Glomerular visceral epithelial cell (primary cell): ENCODE data around the gene SLC26A8.
"Not testable (repeated sequence)": the region's sequence is repeated elsewhere in the genome, so short reads cannot be mapped to it uniquely, and the experiment has no call there.

Experiments used
- DNase-seq: peaks from one replicate; pipeline ENCODE4 v3.0.0-alpha.2; 2016; ENCODE audit errors: extremely low spot score

Gene SLC26A8

DNA sequence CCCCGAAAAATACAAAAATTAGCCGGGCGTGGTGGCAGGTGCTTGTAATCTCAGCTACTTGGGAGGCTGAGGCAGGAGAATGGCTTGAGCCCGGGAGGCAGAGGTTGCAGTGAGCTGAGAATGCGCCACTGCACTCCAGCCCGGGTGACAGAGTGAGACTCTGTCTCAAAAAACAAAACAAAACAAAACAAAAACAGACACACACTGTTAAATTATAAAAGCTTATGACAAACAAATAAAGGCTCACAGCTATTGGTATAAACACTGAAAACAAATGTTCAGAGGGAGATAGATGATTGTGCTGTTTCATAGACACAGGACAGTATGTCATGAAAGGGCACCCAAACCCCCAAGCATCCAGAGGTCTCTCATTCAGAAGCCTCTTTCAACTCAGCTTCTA is 107.5 kb downstream of the SLC26A8 start:
- DNase-seq: not testable (repeated sequence)

DNA sequence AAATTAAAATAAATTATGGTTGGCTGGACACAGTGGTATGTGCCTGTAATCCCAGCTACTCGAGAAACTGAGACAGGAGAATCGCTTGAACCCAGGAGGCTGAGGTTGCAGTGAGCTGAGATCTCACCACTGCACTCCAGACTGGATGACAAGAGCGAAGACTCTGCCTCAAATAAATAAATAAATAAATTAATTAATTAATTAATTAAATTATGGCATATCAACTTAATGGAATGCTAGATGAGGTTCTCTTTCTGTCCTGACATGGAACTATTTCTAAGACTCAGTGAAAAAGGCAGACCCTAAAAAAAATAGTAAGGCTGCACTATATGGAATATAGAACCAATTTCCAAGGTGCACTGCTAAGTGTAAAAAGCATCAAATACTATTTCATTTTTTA is 108.4 kb downstream of the SLC26A8 start:
- DNase-seq: no peak

DNA sequence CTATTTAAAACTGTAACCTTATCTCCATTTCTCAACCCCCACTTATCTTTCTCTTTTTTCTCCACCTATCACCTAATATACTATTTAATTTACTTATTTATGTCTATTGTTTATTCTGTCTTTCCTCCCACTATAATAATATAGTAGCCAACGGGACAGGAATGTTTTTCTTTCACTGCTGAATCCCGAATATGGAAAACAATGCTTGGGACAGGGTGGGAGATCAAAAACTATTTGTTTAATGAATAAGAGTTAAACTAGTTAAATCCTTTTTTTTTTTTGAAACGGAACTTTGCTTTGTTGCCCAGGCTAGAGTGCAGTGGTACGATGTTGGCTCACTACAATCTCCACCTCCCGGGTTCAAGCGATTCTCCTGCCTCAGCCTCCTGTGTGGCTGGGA is 109.9 kb downstream of the SLC26A8 start:
- no peak for DNase-seq

DNA sequence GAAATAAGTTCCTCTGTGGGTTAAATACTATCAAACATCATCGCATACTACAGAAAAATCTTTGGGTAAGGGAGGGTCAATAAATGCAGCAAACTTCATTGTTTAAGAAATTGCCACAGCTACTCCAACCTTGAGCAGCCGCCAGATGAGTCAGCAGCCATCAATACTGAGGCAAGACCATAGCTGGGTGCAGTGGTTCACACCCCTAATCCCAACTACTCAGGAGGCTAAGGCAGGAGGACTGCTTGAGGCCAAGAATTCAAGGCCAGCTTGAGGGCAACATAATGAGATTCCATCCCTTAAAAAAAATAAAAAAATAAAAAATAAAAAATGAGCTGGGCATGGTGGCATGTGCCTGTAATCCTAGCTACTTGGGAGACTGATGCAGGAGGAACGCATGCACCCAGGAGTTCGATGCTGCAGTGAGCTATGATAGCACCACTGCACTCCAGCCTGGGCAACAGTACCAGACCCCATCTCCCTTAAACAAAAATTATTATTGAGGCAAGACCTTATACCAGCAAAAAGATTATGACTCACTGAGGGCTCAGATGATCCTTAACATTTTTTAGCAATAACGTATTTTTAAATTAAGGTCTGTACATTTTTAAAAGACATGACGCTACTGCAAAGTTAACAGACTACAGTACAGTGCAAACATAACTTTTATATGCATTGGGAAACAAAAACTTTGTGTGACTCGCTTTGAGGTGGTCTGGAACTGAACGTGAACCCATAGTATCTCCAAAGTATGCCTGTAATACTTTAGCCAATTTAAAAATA is 112.4 kb downstream of the SLC26A8 start:
- no peak for DNase-seq

DNA sequence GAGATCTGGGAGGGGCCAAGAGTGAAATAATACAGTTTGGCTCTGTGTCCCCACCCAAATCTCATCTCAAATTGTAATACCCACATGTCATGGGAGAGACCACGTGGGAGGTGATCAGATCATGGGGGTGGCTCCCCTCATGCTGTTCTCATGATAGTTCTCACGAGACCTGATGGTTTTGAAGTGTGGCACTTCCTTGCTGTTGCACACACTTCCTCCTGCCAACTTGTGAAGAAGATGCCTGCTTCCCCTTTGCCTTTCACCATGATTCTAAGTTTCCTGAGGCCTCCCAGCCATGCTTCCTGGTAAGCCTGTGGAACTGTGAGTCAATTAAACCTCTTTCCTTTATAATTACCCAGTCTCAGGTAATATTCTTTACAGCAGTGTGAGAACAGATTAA is 114.9 kb downstream of the SLC26A8 start:
- DNase-seq: not testable (repeated sequence)

DNA sequence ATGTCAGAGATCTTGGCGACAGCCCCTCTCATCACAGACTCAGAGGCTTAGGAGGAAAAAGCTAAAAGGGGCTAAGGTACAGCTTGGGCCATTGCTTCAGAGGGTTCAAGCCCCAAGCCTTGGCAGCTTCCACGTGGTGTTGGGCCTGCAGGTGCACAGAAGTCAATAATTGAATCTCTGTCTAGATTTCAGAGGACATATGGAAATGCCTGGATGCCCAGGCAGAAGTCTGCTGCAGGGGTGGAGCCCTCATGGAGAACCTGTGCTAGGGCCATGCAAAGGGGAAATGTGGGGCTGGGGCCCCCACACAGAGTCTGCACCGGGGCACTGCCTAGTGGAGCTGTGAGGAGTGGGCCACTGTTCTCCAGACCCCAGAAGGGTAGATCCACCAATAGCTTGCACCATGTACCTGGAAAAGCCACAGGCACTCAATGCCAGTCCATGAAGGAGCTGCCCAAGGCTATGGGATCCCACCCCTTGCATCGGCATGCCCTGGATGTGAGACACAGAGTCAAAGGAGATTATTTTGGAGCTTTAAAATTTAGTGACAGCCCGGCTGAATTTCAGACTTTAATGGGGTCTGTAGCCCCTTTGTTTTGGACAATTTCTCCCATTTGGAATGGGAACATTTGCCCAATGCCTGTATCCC is 115.6 kb downstream of the SLC26A8 start:
- not testable (repeated sequence) for DNase-seq

DNA sequence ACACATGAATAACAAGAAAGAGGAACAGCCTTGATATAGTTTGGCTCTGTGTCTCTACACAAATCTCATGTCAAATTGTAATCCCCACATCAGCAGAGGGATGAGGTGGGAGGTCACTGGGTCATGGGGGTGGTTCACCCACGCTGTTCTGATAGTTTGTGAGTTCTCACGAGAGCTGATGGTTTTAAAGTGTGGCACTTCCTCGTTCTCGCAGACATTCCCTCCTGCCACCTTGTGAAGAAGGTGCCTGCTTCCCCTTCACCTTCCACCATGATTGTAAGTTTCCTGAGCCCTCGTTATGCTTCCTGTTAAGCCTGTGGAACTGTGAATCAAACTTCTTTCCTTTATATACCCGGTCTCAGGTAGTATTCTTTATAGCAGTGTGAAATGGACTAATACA is 116.7 kb downstream of the SLC26A8 start:
- no peak for DNase-seq

DNA sequence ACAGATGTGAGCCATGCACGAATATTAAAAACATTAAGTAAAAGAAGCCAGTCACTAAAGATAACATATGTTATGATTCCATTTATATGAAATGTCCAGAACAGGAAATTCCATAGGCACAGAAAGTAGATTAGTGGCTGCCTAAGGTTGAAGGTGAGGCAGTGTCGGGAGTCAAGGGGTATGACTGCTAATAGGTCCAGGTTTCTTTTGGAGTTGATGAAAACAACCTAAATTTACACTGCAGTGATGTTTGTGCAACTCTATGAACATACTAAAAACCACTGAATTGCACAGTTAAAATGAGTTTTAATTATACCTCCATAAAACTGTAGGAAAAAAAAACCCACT is 118.0 kb downstream of the SLC26A8 start:
- no peak for DNase-seq

DNA sequence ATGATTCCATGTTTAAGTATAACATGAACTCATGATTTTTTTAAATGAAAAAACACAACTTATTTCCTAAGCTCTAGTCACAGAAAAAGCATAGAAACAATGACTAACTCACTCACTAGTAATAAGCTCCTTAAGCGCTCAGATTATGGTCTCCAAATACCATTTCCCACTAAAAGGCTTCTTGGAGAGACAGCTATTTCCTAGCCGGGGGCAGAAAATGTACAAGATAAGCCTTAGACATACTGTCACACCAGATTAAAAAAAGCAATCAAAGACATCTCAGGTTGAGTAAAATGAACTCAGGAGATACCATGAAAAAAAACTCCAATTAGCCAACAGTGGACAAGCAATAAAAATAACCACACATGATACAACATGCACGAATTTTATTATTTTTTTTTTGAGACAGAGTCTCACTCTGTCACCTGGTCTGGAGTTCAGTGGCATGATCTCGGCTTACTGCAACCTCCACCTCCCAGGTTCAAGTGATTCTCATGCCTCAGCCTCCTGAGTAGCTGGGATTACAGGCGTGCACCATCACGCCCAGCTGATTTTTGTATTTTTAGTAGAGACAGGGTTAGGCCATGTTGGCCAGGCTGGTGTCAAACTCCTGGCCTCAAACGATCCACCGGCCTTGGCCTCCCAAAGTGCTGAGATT is 118.5 kb downstream of the SLC26A8 start:
- DNase-seq: no peak

DNA sequence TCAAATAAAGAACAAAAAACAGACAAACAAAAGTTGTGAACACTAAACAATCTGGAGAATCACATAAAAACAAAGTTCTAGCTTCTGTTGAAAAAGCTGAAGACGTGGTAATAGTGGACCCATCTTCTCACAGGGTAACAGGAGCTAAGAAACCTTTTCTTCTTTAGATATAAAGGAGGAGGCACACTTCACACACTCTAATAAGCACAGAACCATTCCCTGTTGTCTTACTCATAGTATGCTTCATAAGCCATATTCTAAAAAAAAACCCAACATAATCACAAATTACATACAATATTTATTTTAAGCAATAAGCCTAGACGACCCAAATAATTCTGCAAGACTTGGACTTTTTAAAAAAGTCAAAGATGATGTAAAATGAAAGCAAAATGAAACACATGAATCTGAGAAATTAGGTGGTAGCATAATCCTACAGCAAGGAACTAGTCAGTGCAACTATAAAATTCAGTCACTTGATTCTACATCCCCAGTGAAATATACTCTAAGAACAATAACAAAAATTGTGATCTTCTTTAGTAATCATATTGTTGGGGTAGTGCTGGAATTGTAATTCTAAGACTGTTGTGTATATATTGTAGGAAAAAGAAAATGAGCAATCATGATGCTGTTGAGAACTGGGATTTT is 119.2 kb downstream of the SLC26A8 start:
- DNase-seq: no peak

DNA sequence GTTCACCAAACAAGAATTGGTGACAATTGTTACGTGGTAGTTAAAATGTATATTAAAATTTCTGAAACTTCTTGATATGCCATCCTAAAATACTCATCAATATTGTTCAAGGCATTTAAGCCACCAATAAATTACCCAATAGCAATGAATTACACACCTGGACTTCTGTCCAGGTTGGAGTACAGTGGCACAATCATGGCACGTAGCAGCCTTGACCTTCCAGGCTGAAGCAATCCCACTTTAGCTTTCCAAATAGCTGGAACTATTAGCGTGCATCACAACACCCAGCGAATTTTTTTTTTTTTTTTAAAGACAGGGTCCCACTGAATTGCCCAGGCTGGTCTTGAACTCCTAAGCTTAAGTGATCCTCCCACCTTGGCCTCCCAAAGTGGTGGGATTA is 120.8 kb downstream of the SLC26A8 start:
- no peak for DNase-seq

DNA sequence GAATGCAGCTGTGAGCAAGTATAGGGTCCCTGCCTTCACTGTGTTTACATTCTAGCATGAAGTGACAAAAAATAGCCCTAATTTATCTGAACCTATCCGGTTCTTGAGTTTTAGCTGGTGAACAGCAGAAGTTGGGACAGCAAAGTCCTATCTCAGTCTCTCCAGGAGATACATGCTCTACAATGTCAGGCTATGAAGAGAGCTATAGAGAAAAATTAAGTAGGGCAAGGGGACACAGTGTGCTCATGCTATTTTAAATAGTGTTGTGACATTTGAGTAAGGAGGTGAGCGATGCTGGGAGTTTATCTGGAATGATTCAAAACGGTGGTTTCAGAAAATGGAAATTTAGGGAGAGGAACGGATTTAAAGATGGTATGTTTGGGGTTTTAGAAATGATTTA is 124.0 kb downstream of the SLC26A8 start:
- DNase-seq: no peak

DNA sequence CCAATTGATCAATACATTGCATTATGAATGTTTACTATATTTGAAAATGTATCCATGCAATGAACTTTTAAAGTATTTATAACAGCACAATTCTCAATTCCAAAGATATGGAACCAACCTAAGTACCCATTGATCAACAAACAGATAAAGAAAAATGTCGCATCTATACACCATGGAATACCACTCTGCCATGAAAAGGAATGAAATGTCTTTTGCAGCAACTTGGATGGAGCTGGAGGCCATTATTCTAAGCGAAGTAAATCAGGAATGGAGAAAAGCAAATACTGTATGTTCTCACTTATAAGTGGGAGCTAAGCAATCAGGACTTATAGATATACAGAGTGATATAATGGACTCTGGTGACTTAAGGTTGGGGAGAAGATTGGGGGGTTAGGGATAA is 126.4 kb downstream of the SLC26A8 start:
- DNase-seq: no peak

DNA sequence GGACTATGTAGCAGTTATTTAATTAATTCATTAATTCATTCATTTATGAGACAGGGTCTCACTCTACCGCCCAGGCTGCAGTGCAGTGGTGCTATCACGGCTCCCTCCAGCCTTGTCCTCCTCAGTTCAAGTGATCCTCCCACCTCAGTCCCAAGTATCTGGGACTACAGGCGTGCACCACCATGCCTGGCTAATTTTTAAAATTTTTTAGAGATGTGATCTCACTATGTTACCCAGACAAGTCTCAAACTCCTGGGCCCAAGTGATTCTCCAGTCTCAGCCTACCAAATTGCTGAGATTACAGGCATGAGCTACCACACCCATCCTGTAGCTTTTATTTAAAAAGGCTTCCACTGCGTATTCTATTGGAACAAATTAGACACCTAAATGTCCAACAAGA is 127.0 kb downstream of the SLC26A8 start:
- DNase-seq: no peak

DNA sequence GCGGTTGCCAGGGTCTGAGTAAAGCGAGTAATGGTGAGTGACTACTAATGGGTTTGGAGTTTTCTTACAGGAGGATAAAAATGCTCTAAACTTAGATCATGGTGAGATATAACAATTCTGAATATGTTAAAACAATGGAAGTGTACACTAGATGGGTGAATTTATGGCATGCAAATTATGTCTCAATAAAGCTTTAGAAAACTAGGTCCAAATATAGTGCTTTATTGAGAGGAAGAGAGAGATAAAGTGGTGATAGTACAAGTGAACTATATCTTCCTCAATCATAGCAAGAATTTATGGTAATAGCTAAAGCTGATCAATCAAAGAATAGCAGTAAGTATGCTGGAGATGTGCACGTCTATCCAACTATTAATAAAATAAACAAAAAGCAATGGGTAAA is 127.4 kb downstream of the SLC26A8 start:
- DNase-seq: no peak

DNA sequence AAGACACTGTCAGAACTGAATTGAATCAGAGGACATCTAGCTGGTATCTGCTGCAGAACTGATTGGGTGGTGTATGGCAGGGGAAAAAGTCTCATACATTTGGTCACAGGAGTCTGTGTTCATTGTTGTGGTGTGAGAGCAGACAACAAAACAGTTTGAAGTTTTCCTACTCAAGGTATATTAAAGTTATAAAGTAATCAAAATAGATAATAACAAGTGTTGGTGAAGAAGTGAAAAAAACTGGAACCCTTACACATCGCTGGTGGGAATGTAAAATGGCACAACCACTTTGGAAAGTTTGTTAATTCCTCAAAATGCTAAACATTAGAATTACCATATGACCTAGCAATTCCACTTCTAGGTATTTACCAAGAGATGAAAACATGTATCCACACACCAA is 128.2 kb downstream of the SLC26A8 start:
- DNase-seq: no peak

DNA sequence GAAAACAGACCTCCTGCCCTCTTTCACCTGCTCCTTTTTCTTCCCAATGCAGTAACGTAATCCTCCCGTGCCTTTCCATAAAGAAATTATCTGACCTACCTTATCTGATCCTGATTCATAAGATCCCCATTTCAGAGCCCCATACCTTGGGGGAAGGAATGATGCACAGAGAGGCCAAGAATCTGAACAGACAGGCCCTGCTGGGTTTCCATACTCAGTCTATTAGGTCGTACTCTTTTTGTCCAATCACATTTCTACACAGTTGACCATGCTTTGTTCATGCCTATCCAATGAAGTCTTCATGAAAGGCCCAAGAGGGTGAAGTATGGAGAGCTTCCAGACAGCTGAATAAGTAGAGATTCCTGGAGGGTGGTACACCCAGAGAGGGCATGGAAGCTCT is 128.9 kb downstream of the SLC26A8 start:
- DNase-seq: no peak

DNA sequence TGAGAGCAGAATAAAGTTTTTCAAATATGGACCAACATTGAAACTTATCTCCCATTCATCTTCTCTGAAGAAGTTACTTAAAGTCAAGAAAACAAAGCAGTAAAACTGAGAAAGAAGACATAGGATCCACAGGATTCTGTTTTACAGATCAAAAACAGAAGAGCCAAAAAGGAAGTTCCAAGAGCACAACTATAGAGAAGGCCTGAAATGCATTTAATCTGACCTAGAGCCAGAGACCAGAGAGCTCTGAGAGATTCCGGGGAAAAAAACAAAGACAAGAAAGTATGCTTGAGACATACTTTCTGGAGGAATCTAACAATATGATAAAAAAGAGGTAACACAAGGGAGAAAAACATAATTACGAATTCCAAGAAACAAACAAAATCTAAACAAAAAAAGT is 129.7 kb downstream of the SLC26A8 start:
- no peak for DNase-seq
